ENCODE results near the gene LRP5.

GRCh38 chr11:68457216-68457897, 145.0 kb downstream of the LRP5 start:
- TF ChIP-seq EZH2 (IDR thresholded peaks at IDR 0.05; ENCODE audit: borderline replicate concordance, low read depth, low read length, poor library complexity, severe bottlenecking): no peak
- TF ChIP-seq CTCF (conservative IDR thresholded peaks at IDR 0.05; ENCODE audit: low read depth, low read length): no peak
